Measurements from ENCODE around the gene N4BP2. TPM values are rescaled to one million over a fixed set of nuclear protein-coding genes. Genes with fewer than 3 reads are reported as not detected.

The N4BP2 gene
- total and polyA plus RNA-seq, 2 of the 8 experiments (the other 6 are each of a cell fraction or from before 2014, with no cell fraction given) = 4.4 to 44.7 TPM

DNA sequence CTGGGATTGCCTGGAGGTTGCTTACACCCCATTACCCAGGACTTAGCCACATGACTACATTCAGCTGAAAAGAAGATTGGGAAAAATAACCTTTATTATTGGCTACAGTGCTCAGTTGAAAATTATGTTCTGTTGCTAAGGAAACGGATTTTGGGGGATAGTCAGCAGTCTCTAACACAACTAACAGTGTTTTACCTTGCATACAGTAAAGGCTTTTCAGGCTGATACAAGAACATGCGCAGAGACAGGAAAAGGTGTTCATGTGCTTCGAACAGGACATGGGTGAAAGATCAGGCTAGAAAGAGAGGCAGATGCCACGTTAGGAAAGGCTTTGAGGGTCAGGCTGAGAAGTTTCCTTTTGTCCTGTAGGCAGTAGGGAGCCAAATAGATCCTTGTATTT, 125.4 kb downstream of the N4BP2 start:
- H4K8ac ChIP-seq (ENCODE audit: extremely low read depth, insufficient read depth, low read length) = no peak overlapping the region
- no peak overlapping the region for H2BK5ac ChIP-seq (ENCODE audit: low read depth, low read length)
- H2AFZ ChIP-seq (ENCODE audit: low read length) = 0 out of 2 replicates have a peak overlapping the region, but pooled peaks have one; percentile 19
- no peaks in the 10 kb centered on the region for H4K20me1 ChIP-seq (replicated peaks in 1 of 2; ENCODE audit: control insufficient read depth in 1 of 2, insufficient read depth in 2 of 2, low read length in 2 of 2)
- H3K79me2 ChIP-seq (ENCODE audit: control insufficient read depth in 1 of 2, insufficient read depth in 2 of 2, low read length in 2 of 2) = no peaks in the 10 kb centered on the region
- H3K4me1 ChIP-seq (replicated peaks in 1 of 4; ENCODE audit: control insufficient read depth in 3 of 4, insufficient read depth in 4 of 4, low read length in 3 of 4) = peaks cover 0 to 3% (median under 1%) of the 10 kb centered on the region in 4 experiments; a peak in 5 of 7 replicates
- no peak overlapping the region for H3K4ac ChIP-seq (replicated peaks; ENCODE audit: insufficient read length, low read depth, low read length)
- no peak overlapping the region for H2BK20ac ChIP-seq (ENCODE audit: low read length)
- H3K27me3 ChIP-seq (replicated peaks in 1 of 4; ENCODE audit: control insufficient read depth in 3 of 4, extremely low read depth in 1 of 4, insufficient read depth in 3 of 4, low read length in 3 of 4) = no peaks in the 10 kb centered on the region
- no peak overlapping the region for H2BK12ac ChIP-seq (ENCODE audit: low read depth, low read length)
- POLR2A ChIA-PET (ENCODE audit: partially characterized antibody) = interaction anchor here (0.8 to 0.9 kb wide), 2 partner anchors 17 to 124 kb away, joined by 3 to 4 read pairs; no protein-coding TSS in a partner anchor
- H3K23me2 ChIP-seq (ENCODE audit: low read depth, low read length) = no peaks in the 10 kb centered on the region
- no peak overlapping the region for H2AK5ac ChIP-seq (ENCODE audit: low read depth, low read length)
- no peak overlapping the region for H3K4me2 ChIP-seq (ENCODE audit: insufficient read depth in 1 of 2, low read depth in 2 of 2, low read length in 2 of 2)
- H3K56ac ChIP-seq (replicated peaks; ENCODE audit: insufficient read length, low read depth, low read length) = no peak overlapping the region
- no peaks in the 10 kb centered on the region for H3K79me1 ChIP-seq (ENCODE audit: low read depth, low read length)
- DNase-seq (ENCODE audit: low read depth in 1 of 2, low spot score in 2 of 2) (peak in 1 of 2 experiments; percentile 19), FAIRE-seq (no peak)
- WGBS, 2 experiments (ENCODE audit: extremely low coverage in 1 of 2, insufficient coverage in 1 of 2, insufficient read length in 1 of 2, insufficient replicate concordance in 2 of 2, low coverage in 1 of 2, low lambda C conversion rate in 2 of 2, missing lambda C conversion rate in 1 of 2) = 84% methylated on average over 4 of the region's 4 CpGs; no CpG with 5 or more reads in 1 of the 2 experiments
- CTCF ChIA-PET (ENCODE audit: partially characterized antibody) = interaction anchor here (1.1 to 2.0 kb wide), 3 partner anchors 29 to 143 kb away, joined by 3 to 8 read pairs (median 3); no protein-coding TSS in a partner anchor
- no peak overlapping the region for H3K4me3 ChIP-seq (ENCODE audit: extremely low read depth in 1 of 4, insufficient read depth in 2 of 4, low read depth in 3 of 4, low read length in 4 of 4)
- no peak overlapping the region for H3K27ac ChIP-seq (ENCODE audit: low read depth, low read length)
- H3K23ac ChIP-seq (ENCODE audit: insufficient read length) = no peak overlapping the region
- H3K36me3 ChIP-seq (ENCODE audit: control insufficient read depth in 2 of 4, insufficient read depth in 4 of 4, low read length in 3 of 4) = no peaks in the 10 kb centered on the region
- H3K18ac ChIP-seq (ENCODE audit: extremely low read depth, low read length) = no peak overlapping the region
- H4K91ac ChIP-seq (replicated peaks; ENCODE audit: insufficient read length, low read length) = no peak overlapping the region
- no peak overlapping the region for H4K5ac ChIP-seq (ENCODE audit: insufficient read length, low read depth, low read length)
- H3K9ac ChIP-seq (replicated peaks in 1 of 4; ENCODE audit: extremely low read depth in 1 of 4, low read depth in 3 of 4, low read length in 3 of 4) = no peak overlapping the region
- no peaks in the 10 kb centered on the region for H3K9me3 ChIP-seq (ENCODE audit: insufficient read depth in 2 of 2, low read depth in 1 of 2, low read length in 1 of 2)
- H3K14ac ChIP-seq (ENCODE audit: insufficient read length) = no peak overlapping the region
- no peak overlapping the region for H2BK15ac ChIP-seq (ENCODE audit: low read length)
- H2BK120ac ChIP-seq (replicated peaks; ENCODE audit: low read depth, low read length) = no peak overlapping the region
